HG03196 (cell line): ENCODE measurements around the gene MYO5B.

Experiments used
- ATAC-seq: cut with Tn5 transposase; IDR thresholded peaks from one replicate; pipeline ENCODE4 v1.9.1; 2021; ENCODE audit not compliant: unreplicated experiment

Gene MYO5B

DNA sequence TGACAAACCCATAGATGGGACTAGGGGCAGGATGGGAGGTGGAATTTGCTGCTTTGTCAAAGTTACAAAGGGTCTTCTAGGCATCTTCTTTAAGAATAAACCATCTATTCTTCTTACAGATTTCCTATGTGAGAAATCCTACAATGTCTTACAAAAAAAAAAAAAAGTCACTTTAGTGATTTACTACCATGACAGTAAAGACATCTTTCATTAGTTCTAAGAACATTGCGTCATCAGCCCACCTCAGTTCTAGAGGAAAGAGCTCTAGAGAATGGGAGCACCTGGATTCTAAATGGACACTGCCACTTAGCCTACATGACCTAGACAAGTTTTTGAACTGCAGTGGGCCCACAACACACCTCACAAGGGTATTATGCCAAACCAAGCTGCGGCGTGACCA lies 172.0 kb downstream of the MYO5B start:
- ATAC-seq = no peak

DNA sequence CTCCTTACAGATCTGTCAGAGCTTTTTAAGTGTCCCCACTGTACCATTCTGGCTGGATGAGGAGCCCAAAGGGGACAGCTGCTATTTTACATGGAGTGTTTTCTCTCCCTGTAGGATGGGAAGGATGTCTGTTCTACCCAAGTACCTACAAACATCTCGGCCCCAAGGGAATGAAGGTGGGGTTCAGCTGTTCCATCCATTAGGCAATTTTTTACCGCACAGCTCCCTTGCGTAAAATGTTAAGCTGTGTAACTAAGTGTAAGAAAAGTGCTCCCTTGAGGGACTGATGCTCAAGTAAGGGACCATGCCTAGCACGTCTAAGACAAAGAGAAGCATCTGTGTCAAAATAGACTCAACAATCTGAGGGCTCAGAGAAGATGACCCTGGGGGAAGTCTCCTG lies 180.3 kb downstream of the MYO5B start:
- ATAC-seq = no peak

- no peak for ATAC-seq
These were observed 181.4 kb downstream of the MYO5B start for GRCh38 chr18:50013363-50014138.

GRCh38 chr18:50011813-50012435 lies 183.0 kb downstream of the MYO5B start:
- ATAC-seq = no peak

DNA sequence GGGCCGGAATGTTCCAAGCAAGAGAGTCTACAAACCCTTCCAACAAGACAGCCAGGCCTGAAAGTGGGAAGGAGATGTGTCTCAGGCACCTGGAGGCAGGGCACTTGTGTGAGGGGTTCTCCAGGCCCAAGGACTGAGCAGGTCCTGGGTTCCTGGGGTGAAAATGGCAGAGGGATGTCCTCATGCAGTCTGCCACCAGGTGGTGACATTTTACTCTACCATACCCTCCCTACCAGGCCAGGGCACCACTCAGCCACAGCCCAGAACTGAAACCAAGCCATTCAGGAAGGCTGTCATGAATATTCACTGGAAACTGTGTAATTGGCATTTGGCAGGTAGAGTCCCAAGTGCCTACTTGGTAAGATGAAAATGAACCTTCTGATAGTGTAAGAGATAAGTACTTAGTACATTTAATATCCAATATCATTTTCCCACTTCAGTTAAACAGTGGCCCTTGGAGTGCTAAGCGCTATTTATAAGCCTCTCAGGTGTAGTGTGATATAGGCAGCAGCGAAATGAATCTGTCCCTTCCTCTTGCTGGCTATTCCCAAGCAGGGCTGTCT lies 185.1 kb downstream of the MYO5B start:
- no peak for ATAC-seq

DNA sequence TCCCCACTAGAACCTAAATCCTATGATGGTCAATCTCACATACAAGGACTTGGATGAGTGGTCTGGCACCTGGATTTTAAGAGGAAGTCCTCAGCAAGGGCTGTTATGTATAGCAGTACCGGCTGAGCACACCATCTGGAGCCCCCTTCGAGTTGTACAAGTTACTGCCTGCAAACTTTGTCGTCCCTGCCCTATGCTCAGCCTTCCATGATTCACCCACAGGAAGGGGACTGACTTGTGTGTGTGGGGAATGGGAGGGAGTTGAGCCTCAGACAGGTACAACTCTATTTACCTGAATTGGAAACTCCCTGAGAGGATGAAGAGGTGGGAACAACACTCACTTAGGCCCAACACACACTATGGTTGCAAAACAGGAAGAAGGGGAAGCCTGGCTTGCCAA lies 186.6 kb downstream of the MYO5B start:
- no peak for ATAC-seq

DNA sequence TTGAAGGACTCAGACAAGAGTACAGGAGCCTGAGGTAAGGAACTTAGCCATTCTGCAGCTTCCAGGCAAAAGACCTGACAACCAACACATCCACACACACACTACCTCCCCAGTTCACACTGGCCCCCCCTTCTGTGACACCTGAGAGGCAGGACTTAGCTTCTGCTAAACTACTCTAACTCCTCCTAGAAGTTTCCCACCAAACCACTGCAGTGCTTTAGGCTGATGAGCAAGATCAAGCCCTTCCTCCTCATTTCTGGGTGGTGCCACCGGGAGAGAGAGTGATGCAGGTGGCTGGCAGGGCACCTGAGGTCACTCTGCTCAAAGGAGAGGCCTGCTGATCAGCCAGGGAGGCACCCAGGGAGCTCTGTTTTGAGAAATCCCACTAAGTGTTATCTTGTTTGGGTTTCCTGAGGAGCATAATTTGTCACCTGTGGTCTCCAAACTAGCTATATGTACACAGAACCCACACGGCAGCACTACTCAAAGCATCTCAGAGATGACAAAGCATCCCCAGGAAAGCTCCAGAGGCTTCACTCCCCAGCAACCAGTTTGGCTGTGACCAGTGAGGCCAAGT lies 188.4 kb downstream of the MYO5B start:
- ATAC-seq = no peak

GRCh38 chr18:50004013-50004412 lies 190.9 kb downstream of the MYO5B start:
- ATAC-seq = no peak

DNA sequence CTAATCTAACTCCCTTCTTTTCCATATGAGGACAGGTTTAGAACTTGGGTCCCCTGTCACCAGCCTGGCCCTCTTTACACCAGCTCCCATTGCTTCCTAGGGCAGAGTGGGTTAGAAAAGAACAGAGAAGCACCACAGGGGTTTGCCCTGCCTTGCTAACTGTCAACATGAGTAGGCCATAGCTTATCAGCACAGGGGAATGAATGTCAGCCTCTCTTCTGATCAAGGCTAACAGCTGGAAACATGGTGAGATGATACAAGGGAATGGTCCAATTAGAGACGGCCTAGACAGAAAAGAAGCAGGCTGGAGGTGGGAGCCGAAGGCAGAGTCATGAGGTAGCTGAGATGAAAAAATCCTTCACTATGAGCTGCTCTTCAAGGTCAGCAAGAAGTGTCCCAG lies 192.2 kb downstream of the MYO5B start:
- no peak for ATAC-seq

DNA sequence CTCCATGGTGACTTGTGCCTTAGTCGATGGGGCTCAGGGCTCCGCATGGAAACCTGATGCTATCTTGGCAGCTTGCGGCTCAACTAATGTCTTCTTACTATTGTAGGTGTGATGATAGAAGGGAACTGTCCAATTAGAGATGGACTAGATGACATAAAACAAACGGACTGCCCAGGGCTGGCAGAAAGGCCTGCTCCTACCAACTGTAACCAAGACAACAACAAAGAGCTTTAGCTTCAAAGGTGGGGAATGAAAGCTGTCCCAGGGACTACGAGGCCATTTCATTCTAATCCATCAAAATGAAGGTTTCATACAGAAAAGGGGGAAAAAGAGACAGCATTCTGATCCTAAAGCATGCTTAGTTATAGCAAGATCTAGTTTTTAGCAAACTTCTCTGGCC lies 194.7 kb downstream of the MYO5B start:
- ATAC-seq = no peak

DNA sequence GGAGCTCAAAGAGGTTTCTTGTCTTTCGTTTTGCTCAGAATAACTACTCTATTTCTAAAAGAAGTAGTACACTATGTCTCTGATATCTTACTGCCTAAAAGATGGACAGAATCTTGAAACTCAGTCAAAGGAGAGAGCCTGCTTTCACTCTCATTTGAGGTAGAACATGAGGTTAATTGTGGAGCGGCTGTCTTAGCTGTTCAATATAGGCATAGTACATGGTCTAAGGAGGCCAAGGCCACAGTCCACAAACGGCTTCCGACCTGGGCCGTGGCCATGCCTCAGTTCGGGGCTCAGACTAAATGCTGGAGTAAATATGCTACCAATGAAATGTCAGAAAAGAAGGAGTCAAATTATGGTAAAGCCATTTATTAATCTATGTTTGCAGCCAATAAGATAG lies 195.8 kb downstream of the MYO5B start:
- ATAC-seq = no peak

GRCh38 chr18:49997558-49997957 lies 197.4 kb downstream of the MYO5B start:
- no peak for ATAC-seq

- ATAC-seq = no peak
These were observed 200.5 kb downstream of the MYO5B start for GRCh38 chr18:49994410-49994809.

DNA sequence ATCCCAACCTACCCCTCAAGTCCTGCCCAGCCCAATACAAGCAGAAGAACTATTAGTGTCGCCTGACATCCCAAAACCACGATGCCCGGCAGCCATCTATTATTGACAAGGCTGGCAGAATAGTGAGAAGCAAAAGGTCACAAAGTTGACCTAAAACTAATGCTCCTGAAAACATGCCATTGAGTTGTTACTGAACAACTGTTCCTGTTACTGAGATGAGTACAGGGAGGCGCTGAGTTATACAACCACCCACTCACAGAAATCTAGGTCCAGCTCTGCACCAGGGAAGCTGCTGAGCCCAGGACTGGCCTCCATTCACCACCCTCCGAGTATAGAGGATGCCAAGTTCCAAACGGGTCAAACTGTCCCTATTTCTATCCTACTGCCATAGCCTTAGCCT lies 201.6 kb downstream of the MYO5B start:
- no peak for ATAC-seq

GRCh38 chr18:49988733-49989132 lies 206.2 kb downstream of the MYO5B start:
- no peak for ATAC-seq

GRCh38 chr18:49988101-49988500 lies 206.8 kb downstream of the MYO5B start:
- ATAC-seq = no peak

DNA sequence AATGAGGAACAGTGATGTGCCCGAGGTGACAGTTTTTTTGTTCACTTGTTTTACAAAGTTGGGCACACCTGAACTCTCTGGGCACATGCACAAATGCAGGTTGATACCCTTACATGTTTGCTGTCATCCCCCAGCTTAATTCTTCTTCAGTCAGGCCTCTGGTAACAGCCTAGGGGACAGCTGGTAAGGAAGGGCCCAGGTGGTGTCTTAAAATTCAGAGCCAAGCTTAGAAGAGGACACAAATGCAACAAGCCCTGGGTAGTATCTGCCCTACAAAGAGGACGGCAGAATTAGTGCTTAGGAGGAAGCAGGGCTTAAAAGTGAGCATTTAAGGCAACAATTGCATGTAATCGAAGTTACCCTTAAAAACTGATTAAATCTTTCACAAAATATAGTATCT lies 209.7 kb downstream of the MYO5B start:
- ATAC-seq = no peak

- ATAC-seq = no peak
These were observed 214.1 kb downstream of the MYO5B start for GRCh38 chr18:49980896-49981295.

DNA sequence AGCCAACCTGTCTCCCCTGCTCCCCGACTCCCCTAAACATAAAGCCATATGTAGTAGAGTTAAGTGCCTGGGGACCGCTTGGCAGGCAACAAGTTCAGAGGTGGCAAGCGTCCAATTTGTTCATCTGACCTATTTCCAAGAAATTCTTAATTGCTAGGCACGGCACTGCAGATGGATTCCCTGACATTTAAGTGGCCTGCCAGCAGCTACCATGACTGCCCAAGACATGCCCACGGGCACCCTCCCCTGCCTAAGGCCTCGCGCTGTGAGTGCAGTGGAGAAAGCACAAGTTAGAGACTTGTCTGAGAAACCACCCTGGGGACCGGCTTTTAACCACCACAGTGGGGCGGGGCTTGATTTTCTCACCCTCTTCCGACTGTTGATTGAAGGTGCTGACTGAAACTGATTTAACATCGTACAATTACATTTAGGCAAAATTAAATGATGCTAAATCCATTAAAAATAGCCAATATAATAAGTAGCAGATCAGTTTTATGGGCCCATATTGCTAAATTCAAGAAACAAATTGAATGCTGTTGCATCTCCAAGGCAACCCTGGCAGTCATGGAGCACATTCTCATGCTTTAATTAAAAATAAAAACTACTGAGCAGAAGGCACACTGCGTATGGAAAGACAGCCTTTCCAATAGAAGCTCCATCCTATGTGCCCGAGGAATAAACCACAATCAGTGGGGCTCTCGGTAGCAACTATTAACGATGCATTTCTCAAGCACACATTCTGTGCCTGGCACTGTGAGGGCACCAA lies 218.0 kb downstream of the MYO5B start:
- ATAC-seq = no peak

DNA sequence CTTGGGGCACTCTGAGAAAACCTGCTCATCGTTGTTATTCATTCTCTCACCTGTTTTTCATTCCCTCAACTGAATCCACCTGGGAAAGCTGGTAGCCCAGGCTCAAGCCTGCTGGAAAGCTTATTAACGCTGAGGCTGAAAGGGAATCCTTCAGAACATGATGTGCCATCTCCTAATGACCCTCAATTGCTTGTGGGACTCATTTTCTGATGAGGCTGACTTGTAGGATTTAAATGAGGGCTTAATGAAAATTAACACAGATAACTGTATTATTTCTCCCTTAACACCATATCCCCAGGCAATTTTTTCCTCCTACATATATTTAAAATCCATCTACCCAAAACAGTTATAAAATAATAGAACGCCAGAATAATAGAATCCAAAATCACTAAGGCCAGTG lies 218.9 kb downstream of the MYO5B start:
- no peak for ATAC-seq

- no peak for ATAC-seq
These were observed 220.9 kb downstream of the MYO5B start for GRCh38 chr18:49974079-49974478.
